NK-92 treated with Interleukin-12 subunit alpha and Interleukin-12 subunit beta, amount 100 ng/mL, for 24 hours (cell line): ENCODE data around the gene BACH2.

Source experiments
- DNase-seq: peaks from one replicate; lab custom pipeline; 2025; lab: John Stamatoyannopoulos, UW

Gene BACH2

GRCh38 chr6:90095788-90096187 is 200.9 kb downstream of the BACH2 start:
- DNase-seq, result no peak

GRCh38 chr6:90095145-90095544 is 201.5 kb downstream of the BACH2 start:
- no peak for DNase-seq

DNA sequence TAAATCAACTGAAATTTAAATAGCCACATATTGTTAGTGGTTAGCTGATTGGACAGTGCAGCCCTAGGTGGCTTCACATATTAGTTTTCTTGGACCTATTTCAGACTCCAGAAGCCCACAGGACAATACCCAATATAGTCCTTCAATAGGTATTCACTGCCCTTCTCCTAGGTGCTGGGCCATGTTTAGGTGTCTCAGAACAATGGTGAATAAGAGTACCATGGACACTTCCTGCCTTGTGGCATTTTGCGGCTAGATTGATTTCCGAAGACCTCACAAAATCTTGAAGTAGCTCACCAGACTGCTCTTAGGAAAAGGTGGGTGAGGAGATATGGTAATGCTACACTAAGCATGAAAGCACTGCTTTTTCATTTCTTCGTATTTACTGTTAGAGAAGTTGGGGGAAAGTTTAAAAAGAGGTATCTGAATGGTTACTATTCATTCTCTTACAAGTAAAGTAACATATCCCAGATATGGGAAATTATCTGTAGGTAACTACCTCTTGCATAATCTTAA is 203.0 kb downstream of the BACH2 start:
- DNase-seq, result no peak

- no peak for DNase-seq
Observed at GRCh38 chr6:90090866-90091265, 205.8 kb downstream of the BACH2 start.

GRCh38 chr6:90088009-90088408 is 208.6 kb downstream of the BACH2 start:
- DNase-seq, result no peak

DNA sequence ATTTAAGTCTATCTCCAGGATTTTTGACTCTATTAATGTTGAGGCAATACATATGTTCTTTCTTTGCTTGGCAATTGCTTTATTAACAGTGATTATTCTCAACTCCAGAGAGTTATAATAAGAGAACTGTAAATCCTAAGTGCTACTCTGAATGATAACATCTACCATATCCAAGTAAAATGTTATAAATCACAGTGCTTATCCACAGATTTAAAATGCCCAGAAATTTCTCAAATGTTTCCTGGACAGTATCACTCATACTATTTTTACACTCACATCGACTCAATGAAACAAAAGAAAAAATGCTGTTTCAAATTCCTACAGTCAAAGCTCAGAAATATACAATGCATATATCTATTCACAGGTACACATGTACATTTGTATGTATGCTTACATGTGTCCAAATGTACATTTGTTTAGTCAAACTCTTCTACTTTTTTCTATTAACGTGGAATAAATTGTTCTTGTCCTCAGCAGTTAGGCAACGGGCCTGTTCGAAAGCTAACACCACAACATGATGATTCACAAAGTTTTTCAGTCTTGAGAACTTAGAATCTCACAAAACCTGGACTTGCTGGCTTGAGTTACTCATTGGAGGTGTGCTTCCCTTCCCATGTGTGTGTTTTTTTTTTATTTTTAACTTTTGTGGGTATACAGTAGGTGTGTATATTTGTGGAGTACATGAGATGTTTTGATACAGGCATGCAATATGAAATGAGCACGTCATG is 209.4 kb downstream of the BACH2 start:
- no peak for DNase-seq

DNA sequence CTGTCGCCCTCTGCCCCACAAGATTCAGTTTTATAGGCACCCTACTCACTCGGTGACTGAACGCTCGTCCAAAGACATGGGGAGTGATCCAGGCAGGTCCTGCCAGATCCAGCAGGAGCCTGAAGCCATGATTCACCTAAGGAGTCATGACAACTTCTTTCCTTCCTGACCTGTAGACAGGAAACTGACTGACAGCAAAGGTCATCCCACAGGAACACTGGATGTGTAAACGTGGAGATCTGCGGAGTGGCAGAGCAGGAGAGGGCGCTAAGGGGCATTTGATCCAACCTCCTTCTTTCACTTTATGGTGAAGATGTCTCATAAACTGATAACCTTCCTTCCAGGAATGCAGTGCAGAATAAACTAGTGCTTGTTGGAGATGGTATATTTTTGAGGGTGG is 210.1 kb downstream of the BACH2 start:
- DNase-seq, result no peak

- DNase-seq, result no peak
Observed at GRCh38 chr6:90083891-90084290, 212.8 kb downstream of the BACH2 start.

DNA sequence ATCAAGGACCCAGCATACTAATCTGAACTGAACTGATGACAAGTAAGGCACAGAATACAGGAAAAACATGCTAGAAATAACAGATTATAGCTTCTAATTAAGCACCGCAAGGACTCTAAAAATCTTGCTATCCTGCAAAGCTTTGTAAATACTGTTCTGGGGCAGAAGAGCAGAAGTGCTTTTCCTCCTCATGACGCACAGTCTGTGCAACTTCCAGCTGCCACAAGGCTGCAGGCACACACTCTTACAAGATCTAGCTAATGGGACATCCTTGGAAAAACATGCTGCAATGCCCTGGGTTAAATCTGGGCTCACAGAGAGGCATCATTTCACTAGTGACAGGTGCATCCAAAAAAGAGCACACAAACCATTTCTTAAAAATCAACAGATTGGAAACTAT is 213.8 kb downstream of the BACH2 start:
- DNase-seq, result no peak

- peak; percentile 17 for DNase-seq
Observed at GRCh38 chr6:90080876-90081481, 215.7 kb downstream of the BACH2 start.

- no peak for DNase-seq
Observed at GRCh38 chr6:90079560-90080490, 216.8 kb downstream of the BACH2 start.

GRCh38 chr6:90078513-90079289 is 217.9 kb downstream of the BACH2 start:
- DNase-seq, result no peak

GRCh38 chr6:90076511-90077415 is 219.9 kb downstream of the BACH2 start:
- DNase-seq, result no peak

DNA sequence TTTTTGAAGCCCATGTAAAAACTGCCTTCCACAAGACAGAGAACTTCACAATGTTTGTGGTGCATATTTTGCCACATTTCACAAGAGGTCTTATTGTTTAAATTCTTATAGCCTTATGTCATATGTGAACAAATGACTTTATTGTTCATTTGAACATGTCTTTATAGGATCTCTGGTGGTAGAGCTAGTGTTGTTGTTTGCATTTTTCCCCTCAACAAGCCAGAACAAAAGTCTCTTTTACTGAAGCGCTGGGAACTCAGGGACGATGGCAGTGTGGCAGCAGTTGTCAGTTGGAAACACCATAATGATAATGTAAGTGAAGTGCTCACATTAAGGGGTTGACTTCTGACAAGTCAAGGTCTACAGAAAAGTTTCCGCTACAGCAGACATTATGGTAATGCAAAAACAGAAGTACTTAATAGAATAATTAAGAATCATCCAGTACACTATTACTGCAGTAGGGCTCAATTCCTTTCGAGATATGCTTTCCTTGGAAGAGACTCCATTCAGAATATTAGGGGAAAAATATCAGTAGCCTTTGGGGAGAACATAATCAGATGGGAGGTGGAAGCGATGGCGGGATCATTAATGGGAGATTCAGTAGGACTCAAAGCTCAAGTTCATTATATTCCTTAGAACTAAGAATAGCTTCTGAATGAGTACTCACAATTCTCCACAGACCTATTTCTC is 222.3 kb downstream of the BACH2 start:
- DNase-seq, result no peak

DNA sequence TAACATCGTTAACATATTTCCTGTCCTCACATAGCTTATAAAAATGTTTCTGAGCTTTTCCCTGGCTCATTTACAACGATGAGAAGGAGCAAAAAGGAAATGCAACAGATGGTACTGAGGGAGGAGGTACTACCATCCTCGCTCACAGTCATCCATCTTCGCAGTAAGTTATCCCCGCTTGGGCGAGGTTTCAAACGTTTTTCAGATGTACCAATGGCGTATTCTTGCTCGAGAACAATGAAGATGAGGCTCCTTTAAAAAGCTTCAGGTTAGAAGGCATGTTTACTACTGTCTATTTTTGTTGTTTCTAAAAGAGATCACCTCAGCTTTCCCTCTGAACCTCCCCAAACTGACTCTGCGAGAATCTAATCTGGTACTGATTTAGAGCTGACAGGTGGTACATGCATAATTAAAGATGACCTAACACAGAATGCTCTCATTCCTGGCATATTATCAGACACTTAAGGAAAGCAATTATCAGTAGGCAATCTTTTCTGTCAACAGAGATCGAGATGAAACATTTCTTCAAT is 223.6 kb downstream of the BACH2 start:
- no peak for DNase-seq

- DNase-seq, result no peak
Observed at GRCh38 chr6:90072501-90072900, 224.1 kb downstream of the BACH2 start.

GRCh38 chr6:90068703-90069523 is 227.7 kb downstream of the BACH2 start:
- DNase-seq, result no peak

- no peak for DNase-seq
Observed at GRCh38 chr6:90068264-90068663, 228.4 kb downstream of the BACH2 start.

DNA sequence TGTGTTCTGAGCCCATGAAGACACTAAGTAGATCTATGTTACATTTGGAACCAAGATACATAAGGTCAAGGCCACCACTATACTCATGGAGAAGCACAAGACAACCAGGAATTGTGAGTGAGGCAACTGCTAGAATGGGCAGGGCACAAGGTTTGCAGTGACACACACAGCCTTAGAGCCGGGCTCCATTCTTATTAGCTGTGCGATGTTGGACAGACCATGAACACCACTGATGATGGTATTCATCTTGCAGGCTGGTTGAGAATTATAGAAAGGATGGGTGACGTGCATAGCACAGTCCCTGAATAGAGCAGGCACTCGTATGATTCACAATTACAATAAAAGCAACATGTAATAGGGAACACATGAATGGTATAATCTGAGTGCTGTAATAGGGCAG is 229.9 kb downstream of the BACH2 start:
- no peak for DNase-seq
